ENCODE measurements around the gene HOOK2. TPM values are rescaled to one million over a fixed set of nuclear protein-coding genes. Genes with fewer than 3 reads are reported as not detected.

Gene HOOK2, protein sequence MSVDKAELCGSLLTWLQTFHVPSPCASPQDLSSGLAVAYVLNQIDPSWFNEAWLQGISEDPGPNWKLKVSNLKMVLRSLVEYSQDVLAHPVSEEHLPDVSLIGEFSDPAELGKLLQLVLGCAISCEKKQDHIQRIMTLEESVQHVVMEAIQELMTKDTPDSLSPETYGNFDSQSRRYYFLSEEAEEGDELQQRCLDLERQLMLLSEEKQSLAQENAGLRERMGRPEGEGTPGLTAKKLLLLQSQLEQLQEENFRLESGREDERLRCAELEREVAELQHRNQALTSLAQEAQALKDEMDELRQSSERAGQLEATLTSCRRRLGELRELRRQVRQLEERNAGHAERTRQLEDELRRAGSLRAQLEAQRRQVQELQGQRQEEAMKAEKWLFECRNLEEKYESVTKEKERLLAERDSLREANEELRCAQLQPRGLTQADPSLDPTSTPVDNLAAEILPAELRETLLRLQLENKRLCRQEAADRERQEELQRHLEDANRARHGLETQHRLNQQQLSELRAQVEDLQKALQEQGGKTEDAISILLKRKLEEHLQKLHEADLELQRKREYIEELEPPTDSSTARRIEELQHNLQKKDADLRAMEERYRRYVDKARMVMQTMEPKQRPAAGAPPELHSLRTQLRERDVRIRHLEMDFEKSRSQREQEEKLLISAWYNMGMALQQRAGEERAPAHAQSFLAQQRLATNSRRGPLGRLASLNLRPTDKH
- total RNA-seq (2022; extraction: Qiagen RNA extraction; ENCODE audit: low read depth) = 8.1 to 12.5 TPM (median 9.9 TPM) in 5 replicates

DNA sequence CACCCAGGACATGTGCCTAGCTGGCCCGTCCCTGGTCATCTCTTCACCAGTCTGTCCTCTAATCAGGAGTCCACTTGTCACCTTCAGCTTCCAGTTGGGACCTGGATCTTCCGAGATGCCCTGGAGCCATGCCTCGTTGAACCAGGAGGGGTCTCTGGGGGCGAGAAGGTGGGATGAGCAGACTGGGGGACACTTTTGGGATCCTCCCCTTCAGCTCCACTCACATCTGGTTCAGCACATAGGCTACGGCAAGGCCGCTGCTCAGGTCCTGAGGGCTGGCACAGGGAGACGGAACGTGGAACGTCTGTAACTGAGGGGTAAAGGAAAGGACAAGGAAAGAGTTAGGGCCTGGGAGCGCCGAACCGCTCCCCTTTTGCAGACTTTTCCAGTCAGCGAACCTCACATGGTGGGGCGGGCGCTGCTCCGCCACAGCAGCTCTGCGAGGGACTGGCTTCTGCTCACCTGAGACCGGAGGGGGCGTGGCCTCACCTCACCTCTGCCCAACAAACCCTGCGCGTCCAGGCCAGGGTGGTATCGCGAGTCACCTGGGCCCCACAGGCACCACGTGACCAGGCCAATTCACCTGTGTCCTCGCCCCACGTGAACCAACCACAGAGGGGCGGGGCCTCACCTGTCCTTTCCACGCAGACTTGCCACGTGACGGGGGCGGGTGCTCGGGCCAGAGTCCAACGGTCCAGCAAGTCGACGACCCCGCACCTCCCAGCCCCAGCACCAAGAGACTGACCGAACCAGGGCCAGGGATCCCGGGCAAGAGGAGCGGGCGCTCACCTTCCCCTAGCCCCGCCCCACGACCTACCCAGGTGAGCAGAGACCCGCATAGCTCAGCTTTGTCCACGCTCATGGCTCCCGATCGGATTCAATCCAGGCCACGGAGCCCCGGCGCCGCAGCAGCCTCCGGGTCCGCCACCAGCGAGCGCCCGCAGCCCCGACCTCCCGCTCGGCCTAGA is at the start of gene HOOK2:
TSS of gene HOOK2 (minus strand) at position 965 of the 968 bp plus-strand sequence. CDS start at position 862, 103 bp downstream.

DNA sequence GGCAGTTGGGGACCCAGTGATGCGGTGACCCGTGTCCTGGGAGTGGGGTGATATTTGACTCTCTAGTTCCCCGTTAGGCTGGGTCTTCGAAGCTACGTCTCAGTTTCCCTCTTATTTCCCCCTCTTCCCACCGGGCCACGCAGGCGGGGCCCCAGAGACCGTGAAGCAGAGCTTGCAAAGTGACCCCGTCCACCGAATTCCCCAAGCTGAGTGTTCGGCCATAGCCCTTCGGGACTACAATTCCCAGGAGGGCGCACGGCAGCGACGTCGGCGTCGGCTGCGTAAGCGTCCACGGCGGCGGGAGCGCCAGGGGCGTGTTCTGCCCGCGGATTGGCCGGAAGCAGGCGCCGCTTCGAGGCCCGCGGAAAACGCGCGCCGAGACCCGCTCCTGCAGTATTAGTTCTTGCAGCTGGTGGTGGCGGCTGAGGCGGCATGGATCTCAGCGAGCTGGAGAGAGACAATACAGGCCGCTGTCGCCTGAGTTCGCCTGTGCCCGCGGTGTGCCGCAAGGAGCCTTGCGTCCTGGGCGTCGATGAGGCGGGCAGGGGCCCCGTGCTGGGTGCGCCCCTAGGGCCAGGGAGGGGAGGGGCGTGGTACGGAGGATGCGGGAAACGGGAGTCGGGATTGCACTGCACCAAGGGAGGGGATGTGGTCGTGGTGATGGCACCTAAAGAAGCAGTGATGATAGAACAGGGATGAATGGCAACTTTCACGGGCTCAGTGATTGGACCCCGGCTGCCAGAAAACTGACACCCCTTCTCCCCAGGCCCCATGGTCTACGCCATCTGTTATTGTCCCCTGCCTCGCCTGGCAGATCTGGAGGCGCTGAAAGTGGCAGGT is 31.1 kb upstream of the HOOK2 start, which contains the start of gene RNASEH2A:
TSS of gene RNASEH2A (plus strand) at position 343 of the 840 bp plus-strand sequence. CDS start at position 433, 90 bp downstream.

DNA sequence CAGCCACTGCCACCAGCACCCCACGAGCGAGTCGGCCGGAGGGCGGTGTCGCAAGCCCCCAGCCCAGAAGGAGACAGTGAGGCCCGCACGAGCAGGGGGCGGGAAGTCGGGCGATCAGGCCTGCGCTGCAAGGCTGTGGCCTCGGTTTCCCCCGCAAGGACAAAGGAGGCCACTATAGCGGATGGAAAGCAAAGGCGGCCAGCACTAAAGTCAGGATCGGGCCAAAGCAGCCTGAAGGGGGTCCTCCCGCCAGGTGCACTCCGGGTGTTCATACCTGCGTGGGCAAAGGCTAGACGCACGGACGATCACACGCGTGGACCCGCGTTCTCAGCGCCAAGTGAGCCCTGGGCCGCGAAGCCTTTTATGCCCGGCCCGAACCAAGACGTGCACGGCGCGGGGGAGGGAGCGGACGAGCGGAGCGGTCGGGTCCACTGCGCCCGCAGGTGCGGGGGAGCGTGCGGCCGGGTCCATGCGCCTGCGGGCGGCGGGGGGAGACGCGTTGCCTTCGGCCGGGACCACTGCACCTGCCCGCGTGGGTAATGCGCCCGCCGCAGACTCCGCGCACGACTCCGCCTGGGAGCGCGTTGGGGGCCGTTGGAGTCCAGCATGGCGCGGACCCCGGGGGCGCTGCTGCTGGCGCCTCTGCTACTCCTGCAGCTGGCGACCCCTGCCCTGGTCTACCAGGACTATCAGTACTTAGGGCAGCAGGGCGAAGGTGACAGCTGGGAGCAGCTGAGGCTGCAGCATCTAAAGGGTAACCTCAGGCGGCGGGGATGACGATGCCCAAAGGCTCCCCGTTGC is 26.3 kb upstream of the HOOK2 start, which contains the start of the genes PRDX2 and THSD8:
TSS of gene PRDX2 (minus strand) at position 335 of the 801 bp plus-strand sequence. CDS start 539 bp downstream, outside the sequence.
TSS of gene THSD8 (plus strand) at position 604 of the 801 bp plus-strand sequence. CDS start at position 607, 3 bp downstream.

DNA sequence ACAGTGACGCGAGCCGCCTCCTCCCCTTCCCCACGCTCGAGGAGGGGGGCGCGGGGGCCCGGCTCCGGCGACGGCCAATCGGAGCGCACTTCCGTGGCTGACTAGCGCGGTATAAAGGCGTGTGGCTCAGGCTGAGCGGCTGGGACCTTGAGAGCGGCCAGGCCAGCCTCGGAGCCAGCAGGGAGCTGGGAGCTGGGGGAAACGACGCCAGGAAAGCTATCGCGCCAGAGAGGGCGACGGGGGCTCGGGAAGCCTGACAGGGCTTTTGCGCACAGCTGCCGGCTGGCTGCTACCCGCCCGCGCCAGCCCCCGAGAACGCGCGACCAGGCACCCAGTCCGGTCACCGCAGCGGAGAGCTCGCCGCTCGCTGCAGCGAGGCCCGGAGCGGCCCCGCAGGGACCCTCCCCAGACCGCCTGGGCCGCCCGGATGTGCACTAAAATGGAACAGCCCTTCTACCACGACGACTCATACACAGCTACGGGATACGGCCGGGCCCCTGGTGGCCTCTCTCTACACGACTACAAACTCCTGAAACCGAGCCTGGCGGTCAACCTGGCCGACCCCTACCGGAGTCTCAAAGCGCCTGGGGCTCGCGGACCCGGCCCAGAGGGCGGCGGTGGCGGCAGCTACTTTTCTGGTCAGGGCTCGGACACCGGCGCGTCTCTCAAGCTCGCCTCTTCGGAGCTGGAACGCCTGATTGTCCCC is 16.1 kb upstream of the HOOK2 start, which contains the start of gene JUNB:
TSS of gene JUNB (plus strand) at position 142 of the 706 bp plus-strand sequence. CDS start at position 428, 286 bp downstream.

DNA sequence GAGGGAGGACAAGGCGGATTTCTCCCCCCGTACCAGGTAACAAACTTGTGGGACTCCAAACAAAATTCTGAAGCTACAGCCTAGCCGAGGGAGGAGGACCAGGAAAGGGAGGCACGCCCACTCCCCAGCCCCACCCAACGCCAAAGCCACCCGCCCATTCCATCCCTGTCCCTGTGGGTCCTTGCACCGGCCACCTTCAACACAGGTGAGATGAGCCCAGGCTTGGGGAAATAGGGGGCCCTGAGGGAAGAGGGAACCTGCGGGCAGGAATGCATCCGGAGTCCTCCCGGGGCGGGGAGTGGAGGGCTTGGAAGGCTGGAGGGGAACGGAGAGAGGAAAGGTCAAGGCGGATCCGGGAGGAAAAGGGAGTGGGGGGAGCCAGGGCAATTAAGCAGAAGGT is 23.7 kb downstream of the HOOK2 start, which contains the start of gene BEST2:
TSS of gene BEST2 (plus strand) at position 157 of the 400 bp plus-strand sequence. CDS start 802 bp downstream, outside the sequence.

DNA sequence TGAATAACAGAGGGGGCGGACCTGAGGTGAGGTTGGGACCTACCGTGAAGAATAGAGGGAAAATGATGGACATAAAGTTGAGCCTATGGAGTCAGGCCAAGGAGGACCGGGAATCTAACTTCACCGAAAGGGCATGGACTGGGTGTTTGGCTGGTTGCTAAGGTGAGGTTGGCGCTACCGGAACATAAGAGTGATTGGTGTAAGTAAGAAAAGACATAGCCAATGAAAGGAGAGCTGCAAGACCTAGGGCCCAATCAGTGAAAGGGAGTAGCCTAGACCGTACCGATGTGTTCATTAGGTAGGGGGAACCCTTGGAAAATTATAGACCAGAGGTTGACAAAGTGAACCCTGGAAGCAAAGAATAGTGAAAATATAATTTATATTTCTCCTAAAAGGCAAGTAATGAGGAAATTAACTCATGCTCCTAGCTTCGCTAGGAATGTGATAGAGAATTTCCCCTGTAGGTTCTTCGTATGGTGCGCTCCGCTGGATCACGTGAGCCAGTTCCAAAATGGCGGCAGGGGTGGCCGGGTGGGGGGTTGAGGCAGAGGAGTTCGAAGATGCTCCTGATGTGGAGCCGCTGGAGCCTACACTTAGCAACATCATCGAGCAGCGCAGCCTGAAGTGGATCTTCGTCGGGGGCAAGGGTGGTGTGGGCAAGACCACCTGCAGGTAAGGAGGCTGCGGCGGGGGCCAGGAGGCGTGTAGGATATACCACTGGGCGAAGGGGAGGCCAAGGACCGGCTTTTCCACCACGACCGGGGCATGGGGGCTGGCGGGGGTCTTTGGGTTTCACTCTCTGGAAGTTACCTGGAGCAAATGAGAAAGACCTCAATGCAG is 38.1 kb downstream of the HOOK2 start, which contains the start of gene GET3:
TSS of gene GET3 (plus strand) at position 503 of the 840 bp plus-strand sequence. CDS start at position 512, 9 bp downstream.

DNA sequence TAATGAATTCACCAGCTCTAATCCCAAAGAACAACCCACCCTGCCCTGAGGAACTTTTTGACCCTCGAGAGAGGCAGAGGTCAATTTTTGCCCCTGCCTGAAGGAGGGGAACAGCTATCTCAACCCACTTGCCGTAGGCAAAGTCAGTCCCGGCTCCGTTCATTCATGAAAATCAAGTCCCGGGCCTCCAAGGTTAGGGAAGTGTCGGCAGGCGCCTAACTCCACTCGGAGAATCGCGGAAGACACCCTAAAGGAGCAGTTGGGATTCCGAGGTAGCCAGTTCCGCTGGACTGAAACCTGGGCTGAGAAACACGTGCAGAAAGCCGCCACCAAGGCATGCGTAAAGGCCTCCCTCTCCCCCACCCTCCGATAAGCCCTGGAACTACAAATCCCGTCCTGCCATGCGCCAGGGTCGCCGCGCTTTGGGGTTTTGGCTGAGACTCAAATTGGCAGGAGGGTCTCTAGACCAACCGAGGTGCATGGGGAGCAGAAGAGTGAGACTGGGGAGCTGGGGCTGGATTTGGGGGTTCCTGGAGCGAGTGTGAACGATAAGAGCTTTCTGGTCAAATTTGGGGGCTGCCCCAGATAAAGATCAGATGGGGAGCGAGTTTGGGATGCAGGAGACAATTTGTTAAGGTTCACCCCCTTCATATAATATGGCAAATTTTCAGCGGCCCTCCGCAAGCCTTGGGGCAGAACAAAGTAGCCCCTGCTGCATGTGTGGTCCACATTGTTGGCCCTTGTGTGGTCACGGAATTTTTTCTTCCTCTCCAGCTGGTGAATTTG is 51.5 kb downstream of the HOOK2 start, which contains the start of gene TNPO2:
TSS of gene TNPO2 (minus strand) at position 292 of the 786 bp plus-strand sequence. CDS start 2,955 bp downstream, outside the sequence.

Other genes with a start within 250 kb of the HOOK2 start
- gene ZNF564, start 224.1 kb downstream of the HOOK2 start, total RNA-seq (2022; extraction: Qiagen RNA extraction; ENCODE audit: low read depth) = 0.95 to 2.9 TPM (median 2.1 TPM) in 5 replicates
- gene ZNF490, start 164.7 kb downstream of the HOOK2 start, total RNA-seq (2022; extraction: Qiagen RNA extraction; ENCODE audit: low read depth) = 0.45 to 0.81 TPM (median 0.66 TPM) in 5 replicates
- 4.3 to 6.2 TPM (median 5.3 TPM) in 5 replicates for gene ZNF791, start 164.6 kb downstream of the HOOK2 start, total RNA-seq (2022; extraction: Qiagen RNA extraction; ENCODE audit: low read depth)
- 16.4 to 21.2 TPM (median 17.4 TPM) in 5 replicates for gene MAN2B1, start 108.8 kb downstream of the HOOK2 start, total RNA-seq (2022; extraction: Qiagen RNA extraction; ENCODE audit: low read depth)
- gene WDR83, start 108.7 kb downstream of the HOOK2 start, total RNA-seq (2022; extraction: Qiagen RNA extraction; ENCODE audit: low read depth) = 7.9 to 11.6 TPM (median 10.0 TPM) in 5 replicates
- gene DHPS, start 93.7 kb downstream of the HOOK2 start, total RNA-seq (2022; extraction: Qiagen RNA extraction; ENCODE audit: low read depth) = 40.7 to 54.1 TPM (median 49.5 TPM) in 5 replicates
- gene GNG14, start 87.6 kb downstream of the HOOK2 start, total RNA-seq (2022; extraction: Qiagen RNA extraction; ENCODE audit: low read depth) = not detected in 5 replicates
- gene FBXW9, start 78.9 kb downstream of the HOOK2 start, total RNA-seq (2022; extraction: Qiagen RNA extraction; ENCODE audit: low read depth) = 8.2 to 13.6 TPM (median 11.5 TPM) in 5 replicates
- gene TNPO2, start 51.6 kb downstream of the HOOK2 start, total RNA-seq (2022; extraction: Qiagen RNA extraction; ENCODE audit: low read depth) = 27.4 to 35.2 TPM (median 32.5 TPM) in 5 replicates
- gene TRIR, start 40.9 kb downstream of the HOOK2 start, total RNA-seq (2022; extraction: Qiagen RNA extraction; ENCODE audit: low read depth) = 156 to 216 TPM (median 205 TPM) in 5 replicates
- 70.9 to 96.0 TPM (median 93.4 TPM) in 5 replicates for gene GET3, start 38.1 kb downstream of the HOOK2 start, total RNA-seq (2022; extraction: Qiagen RNA extraction; ENCODE audit: low read depth)
- gene BEST2, start 23.8 kb downstream of the HOOK2 start, total RNA-seq (2022; extraction: Qiagen RNA extraction; ENCODE audit: low read depth) = 0.05 to 0.14 TPM in 2 of 5 replicates, not detected in the others
- 86.0 to 165 TPM (median 133 TPM) in 5 replicates for gene JUNB, start 15.9 kb upstream of the HOOK2 start, total RNA-seq (2022; extraction: Qiagen RNA extraction; ENCODE audit: low read depth)
- 0.48 to 1.4 TPM (median 0.76 TPM) in 5 replicates for gene PRDX2, start 26.2 kb upstream of the HOOK2 start, total RNA-seq (2022; extraction: Qiagen RNA extraction; ENCODE audit: low read depth)
- 0.70 to 17.2 TPM (median 12.5 TPM) in 4 of 5 replicates, not detected in the other for gene THSD8, start 26.5 kb upstream of the HOOK2 start, total RNA-seq (2022; extraction: Qiagen RNA extraction; ENCODE audit: low read depth)
- gene RNASEH2A, start 31.0 kb upstream of the HOOK2 start, total RNA-seq (2022; extraction: Qiagen RNA extraction; ENCODE audit: low read depth) = 32.3 to 49.1 TPM (median 44.2 TPM) in 5 replicates
- 0.10 to 0.34 TPM (median 0.22 TPM) in 4 of 5 replicates, not detected in the other for gene RTBDN, start 59.0 kb upstream of the HOOK2 start, total RNA-seq (2022; extraction: Qiagen RNA extraction; ENCODE audit: low read depth)
- 1.1 to 2.5 TPM (median 1.6 TPM) in 5 replicates for gene MAST1, start 63.0 kb upstream of the HOOK2 start, total RNA-seq (2022; extraction: Qiagen RNA extraction; ENCODE audit: low read depth)
- 25.6 to 33.3 TPM (median 31.1 TPM) in 5 replicates for gene DNASE2, start 105.9 kb upstream of the HOOK2 start, total RNA-seq (2022; extraction: Qiagen RNA extraction; ENCODE audit: low read depth)
- not detected in 5 replicates for gene KLF1, start 111.6 kb upstream of the HOOK2 start, total RNA-seq (2022; extraction: Qiagen RNA extraction; ENCODE audit: low read depth)
- 9.1 to 10.2 TPM (median 9.5 TPM) in 5 replicates for gene GCDH, start 115.6 kb upstream of the HOOK2 start, total RNA-seq (2022; extraction: Qiagen RNA extraction; ENCODE audit: low read depth)
- gene SYCE2, start 143.7 kb upstream of the HOOK2 start, total RNA-seq (2022; extraction: Qiagen RNA extraction; ENCODE audit: low read depth) = 0.33 to 0.79 TPM (median 0.42 TPM) in 5 replicates
- gene FARSA, start 158.2 kb upstream of the HOOK2 start, total RNA-seq (2022; extraction: Qiagen RNA extraction; ENCODE audit: low read depth) = 65.9 to 84.1 TPM (median 74.6 TPM) in 5 replicates
- gene CALR, start 163.1 kb upstream of the HOOK2 start, total RNA-seq (2022; extraction: Qiagen RNA extraction; ENCODE audit: low read depth) = 505 to 682 TPM (median 539 TPM) in 5 replicates
- gene RAD23A, start 170.3 kb upstream of the HOOK2 start, total RNA-seq (2022; extraction: Qiagen RNA extraction; ENCODE audit: low read depth) = 68.9 to 85.3 TPM (median 84.8 TPM) in 5 replicates
- gene GADD45GIP1, start 181.7 kb upstream of the HOOK2 start, total RNA-seq (2022; extraction: Qiagen RNA extraction; ENCODE audit: low read depth) = 33.1 to 59.6 TPM (median 54.1 TPM) in 5 replicates
- gene DAND5, start 194.0 kb upstream of the HOOK2 start, total RNA-seq (2022; extraction: Qiagen RNA extraction; ENCODE audit: low read depth) = not detected in 5 replicates
- 3.3 to 5.4 TPM (median 3.8 TPM) in 5 replicates for gene NFIX, start 219.9 kb upstream of the HOOK2 start, total RNA-seq (2022; extraction: Qiagen RNA extraction; ENCODE audit: low read depth)